Measurements from ENCODE around the gene ZBTB7A.

Gene ZBTB7A

DNA sequence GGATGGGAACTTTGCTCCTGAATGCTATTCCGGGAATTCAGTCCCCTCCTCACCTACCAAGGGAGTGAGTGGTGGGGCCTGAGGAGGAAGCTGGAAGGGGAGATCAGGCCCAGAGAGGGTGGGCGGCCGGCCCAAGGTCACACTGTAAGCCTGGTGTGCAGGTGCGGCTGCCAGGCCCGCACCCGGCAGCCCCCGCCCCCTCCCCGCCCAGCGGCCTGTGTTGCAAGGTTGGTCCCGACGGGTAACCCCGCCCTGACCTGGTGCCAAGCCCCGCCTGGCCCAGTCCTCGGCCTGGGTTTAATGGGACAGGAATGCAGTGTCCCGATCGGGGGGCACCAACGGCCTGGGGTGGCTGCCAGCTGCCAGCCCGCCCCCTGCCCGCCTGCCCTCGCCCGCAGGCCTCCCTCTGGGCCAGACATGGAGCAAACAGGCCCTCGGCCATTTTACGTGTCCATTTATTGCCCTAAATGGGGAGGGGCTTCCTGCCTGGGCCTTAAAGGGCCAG, 5.5 kb downstream of the ZBTB7A start:
- Mint-ChIP-seq H3K4me3 (peak overlapping the region; percentile 86 to 89), H3K4me1 (ENCODE audit: low read depth in 2 of 2) (peaks cover 31 to 38% of the 10 kb centered on the region in 2 donors), H3K36me3 (ENCODE audit: insufficient read depth) (peaks cover 74% of the 10 kb centered on the region), H3K27ac (peak overlapping the region in 1 of 2 donors; percentile 95), H3K9me3 (no peaks in the 10 kb centered on the region), H3K27me3 (no peaks in the 10 kb centered on the region)
- ATAC-seq (replicated peaks) (no peak), DNase-seq (peak in 1 of 3 experiments; percentile 48)

GRCh38 chr19:4060621-4061177, 6.0 kb downstream of the ZBTB7A start:
- H3K27ac Mint-ChIP-seq: peak overlapping the region; percentile 95
- H3K27me3 Mint-ChIP-seq: no peaks in the 10 kb centered on the region
- ATAC-seq (replicated peaks): no peak
- peak overlapping the region; percentile 86 to 89 for H3K4me3 Mint-ChIP-seq
- peaks cover 36 to 42% of the 10 kb centered on the region in 2 donors for H3K4me1 Mint-ChIP-seq (ENCODE audit: low read depth in 2 of 2)
- DNase-seq: no peak
- H3K9me3 Mint-ChIP-seq: no peaks in the 10 kb centered on the region
- peaks cover 74% of the 10 kb centered on the region for H3K36me3 Mint-ChIP-seq (ENCODE audit: insufficient read depth)

- Mint-ChIP-seq H3K9me3 (no peaks in the 10 kb centered on the region), H3K27me3 (no peaks in the 10 kb centered on the region), H3K4me3 (peak overlapping the region; percentile 86 to 89), H3K36me3 (ENCODE audit: insufficient read depth) (peaks cover 80% of the 10 kb centered on the region), H3K27ac (peak overlapping the region; percentile 95), H3K4me1 (ENCODE audit: low read depth in 2 of 2) (peaks cover 40 to 42% of the 10 kb centered on the region in 2 donors)
- DNase-seq: peak; percentile 80 to 83 (median 80)
- ATAC-seq (replicated peaks): peak; percentile 66
Measured at GRCh38 chr19:4059891-4060620, 6.6 kb downstream of the ZBTB7A start.

GRCh38 chr19:4059453-4059871, 7.2 kb downstream of the ZBTB7A start:
- Mint-ChIP-seq H3K36me3 (ENCODE audit: insufficient read depth) (peaks cover 83% of the 10 kb centered on the region), H3K4me3 (peak overlapping the region; percentile 86 to 89), H3K27me3 (no peaks in the 10 kb centered on the region), H3K27ac (peak overlapping the region; percentile 95), H3K9me3 (no peaks in the 10 kb centered on the region), H3K4me1 (ENCODE audit: low read depth in 2 of 2) (peaks cover 40 to 42% of the 10 kb centered on the region in 2 donors)
- ATAC-seq (replicated peaks): peak; percentile 18
- no peak for DNase-seq

DNA sequence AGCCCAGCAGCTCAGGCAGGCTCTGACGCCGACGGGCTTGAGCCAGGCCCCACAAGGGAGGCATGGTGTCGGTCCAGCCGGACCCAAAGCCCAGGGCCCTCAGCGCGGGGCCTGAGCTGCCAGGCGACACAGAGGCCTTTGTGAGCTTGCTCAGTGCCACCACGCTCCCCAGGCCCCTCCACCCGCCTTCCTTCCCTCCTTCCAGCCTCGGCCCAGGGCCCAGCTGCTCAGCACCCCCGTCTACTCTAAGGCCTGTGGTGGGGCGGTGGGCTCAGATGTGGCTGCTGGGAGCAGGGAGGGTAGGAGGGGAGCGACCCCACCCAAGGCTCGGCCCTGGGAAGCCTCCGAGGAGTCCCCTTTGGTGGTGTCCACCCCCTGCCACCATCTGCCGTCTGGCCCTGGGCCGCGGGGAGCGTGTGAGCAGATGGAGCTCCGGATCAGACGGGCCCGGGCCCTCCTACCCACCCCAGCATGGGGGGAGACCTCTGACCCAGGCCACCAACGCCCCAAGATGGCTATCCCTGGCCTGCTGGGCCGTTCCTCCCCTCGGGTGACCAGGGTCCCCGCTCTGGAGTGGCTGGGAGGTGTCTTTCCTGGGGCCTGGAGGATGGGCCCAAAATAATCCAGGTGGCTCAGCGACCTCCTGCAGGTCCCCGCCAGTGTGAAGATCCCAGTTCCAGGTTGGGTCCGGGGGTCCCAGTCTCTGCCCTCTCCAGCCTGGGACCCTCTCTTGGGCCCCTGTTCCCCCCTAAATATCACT, 7.8 kb downstream of the ZBTB7A start:
- Mint-ChIP-seq H3K9me3 (no peaks in the 10 kb centered on the region), H3K27ac (peak overlapping the region; percentile 95), H3K27me3 (no peaks in the 10 kb centered on the region), H3K4me3 (peak overlapping the region; percentile 86 to 89), H3K36me3 (ENCODE audit: insufficient read depth) (peaks cover 80% of the 10 kb centered on the region), H3K4me1 (ENCODE audit: low read depth in 2 of 2) (peaks cover 40 to 41% of the 10 kb centered on the region in 2 donors)
- DNase-seq (no peak), ATAC-seq (replicated peaks) (no peak)

- Mint-ChIP-seq H3K9me3 (no peaks in the 10 kb centered on the region), H3K27ac (peak overlapping the region; percentile 95), H3K4me1 (ENCODE audit: low read depth in 2 of 2) (peaks cover 44 to 45% of the 10 kb centered on the region in 2 donors), H3K36me3 (ENCODE audit: insufficient read depth) (peaks cover 87% of the 10 kb centered on the region), H3K4me3 (peak overlapping the region; percentile 86 to 89), H3K27me3 (no peaks in the 10 kb centered on the region)
- DNase-seq (peak in 1 of 3 experiments; percentile 45), ATAC-seq (replicated peaks) (peak; percentile 28)
Measured at GRCh38 chr19:4057931-4058692, 8.6 kb downstream of the ZBTB7A start.

GRCh38 chr19:4055209-4055552, 11.5 kb downstream of the ZBTB7A start:
- Mint-ChIP-seq H3K27me3 (no peaks in the 10 kb centered on the region), H3K36me3 (ENCODE audit: insufficient read depth) (peaks cover 95% of the 10 kb centered on the region), H3K27ac (peak overlapping the region in 1 of 2 donors; percentile 95), H3K4me3 (no peak overlapping the region), H3K9me3 (no peaks in the 10 kb centered on the region), H3K4me1 (ENCODE audit: low read depth in 2 of 2) (peaks cover 45 to 53% of the 10 kb centered on the region in 2 donors)
- DNase-seq (no peak), ATAC-seq (replicated peaks) (no peak)

GRCh38 chr19:4054441-4055208, 12.1 kb downstream of the ZBTB7A start:
- no peak overlapping the region for H3K4me3 Mint-ChIP-seq
- H3K4me1 Mint-ChIP-seq (ENCODE audit: low read depth in 2 of 2): peaks cover 48 to 57% of the 10 kb centered on the region in 2 donors
- ATAC-seq (replicated peaks) (no peak), DNase-seq (no peak)
- H3K9me3 Mint-ChIP-seq: no peaks in the 10 kb centered on the region
- peak overlapping the region in 1 of 2 donors; percentile 95 for H3K27ac Mint-ChIP-seq
- H3K27me3 Mint-ChIP-seq: no peaks in the 10 kb centered on the region
- peaks cover 95% of the 10 kb centered on the region for H3K36me3 Mint-ChIP-seq (ENCODE audit: insufficient read depth)

- Mint-ChIP-seq H3K4me1 (ENCODE audit: low read depth in 2 of 2) (peaks cover 46 to 53% of the 10 kb centered on the region in 2 donors), H3K4me3 (peak overlapping the region; percentile 72 to 73), H3K36me3 (ENCODE audit: insufficient read depth) (peaks cover 95% of the 10 kb centered on the region), H3K27ac (peak overlapping the region; percentile 68 to 87), H3K9me3 (no peaks in the 10 kb centered on the region), H3K27me3 (no peaks in the 10 kb centered on the region)
- no peak for DNase-seq
- no peak for ATAC-seq (replicated peaks)
Measured at GRCh38 chr19:4053423-4054324, 13.0 kb downstream of the ZBTB7A start.

- ATAC-seq (replicated peaks) (no peak), DNase-seq (no peak)
- Mint-ChIP-seq H3K36me3 (ENCODE audit: insufficient read depth) (peaks cover 96% of the 10 kb centered on the region), H3K4me1 (ENCODE audit: low read depth in 2 of 2) (peaks cover 44 to 50% of the 10 kb centered on the region in 2 donors), H3K27ac (peak overlapping the region; percentile 68 to 87), H3K9me3 (no peaks in the 10 kb centered on the region), H3K27me3 (no peaks in the 10 kb centered on the region), H3K4me3 (peak overlapping the region; percentile 72 to 73)
Measured at GRCh38 chr19:4052993-4053422, 13.7 kb downstream of the ZBTB7A start.

DNA sequence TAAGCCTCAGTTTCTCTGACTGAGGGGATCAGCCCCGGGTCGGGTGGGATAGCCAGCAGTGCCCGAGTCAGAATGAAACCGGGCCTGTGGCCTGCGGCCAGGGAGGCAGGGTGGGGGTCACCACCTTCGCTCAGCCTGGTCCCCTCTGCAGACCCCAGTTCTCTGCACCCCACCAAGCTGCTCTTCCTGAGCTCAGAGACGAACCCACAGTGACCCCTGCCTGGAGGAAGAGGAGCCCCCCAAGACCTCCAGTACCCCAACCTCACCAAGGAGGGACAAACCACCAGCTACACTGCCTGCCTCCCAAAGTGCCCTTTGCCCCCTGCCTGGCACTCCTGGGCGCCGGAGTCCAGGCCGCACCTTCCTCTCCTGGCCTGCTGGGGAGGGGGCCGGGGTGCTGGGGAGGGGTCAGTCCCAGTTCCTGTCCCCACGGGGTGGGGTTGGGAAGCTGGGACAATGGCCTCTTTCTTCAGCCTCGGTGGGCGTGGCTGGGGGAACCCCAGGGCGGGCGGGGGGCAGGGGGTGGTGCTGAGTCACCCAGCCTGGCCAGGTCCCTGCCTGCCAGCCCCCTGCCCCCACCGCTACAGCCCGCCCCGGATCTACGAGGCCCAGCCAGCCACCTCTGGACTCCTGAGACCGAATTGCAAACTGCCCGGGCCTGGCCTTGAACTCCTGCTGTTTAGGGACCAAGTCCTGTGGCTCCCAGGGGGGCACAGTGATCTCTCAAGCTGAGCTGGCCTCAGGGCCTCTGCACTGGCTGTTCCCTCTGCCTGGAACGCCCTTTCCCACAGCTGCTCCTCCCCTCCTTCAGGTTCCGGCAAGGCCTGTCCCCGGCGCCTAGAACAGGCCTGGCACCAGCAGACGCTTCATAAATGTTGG, 14.3 kb downstream of the ZBTB7A start:
- Mint-ChIP-seq H3K27ac (peak overlapping the region; percentile 87 to 95), H3K4me3 (peak overlapping the region; percentile 72 to 73), H3K36me3 (ENCODE audit: insufficient read depth) (peaks cover 97% of the 10 kb centered on the region), H3K9me3 (no peaks in the 10 kb centered on the region), H3K27me3 (no peaks in the 10 kb centered on the region), H3K4me1 (ENCODE audit: low read depth in 2 of 2) (peaks cover 40 to 44% of the 10 kb centered on the region in 2 donors)
- ATAC-seq (replicated peaks): peak; percentile 52
- DNase-seq: no peak
